GM18498 (cell line): ENCODE data around the gene MPHOSPH10.
"Not testable (repeated sequence)": the region's sequence is repeated elsewhere in the genome, so short reads cannot be mapped to it uniquely, and the experiment has no call there.

Source experiments
- ATAC-seq: cut with Tn5 transposase; IDR thresholded peaks from one replicate; pipeline ENCODE4 v1.9.1; 2021; ENCODE audit warnings: mild to moderate bottlenecking, moderate library complexity; ENCODE audit not compliant: unreplicated experiment

MPHOSPH10 gene

GRCh38 chr2:71122387-71123298 lies 7.8 kb upstream of the MPHOSPH10 start:
- no peak for ATAC-seq

DNA sequence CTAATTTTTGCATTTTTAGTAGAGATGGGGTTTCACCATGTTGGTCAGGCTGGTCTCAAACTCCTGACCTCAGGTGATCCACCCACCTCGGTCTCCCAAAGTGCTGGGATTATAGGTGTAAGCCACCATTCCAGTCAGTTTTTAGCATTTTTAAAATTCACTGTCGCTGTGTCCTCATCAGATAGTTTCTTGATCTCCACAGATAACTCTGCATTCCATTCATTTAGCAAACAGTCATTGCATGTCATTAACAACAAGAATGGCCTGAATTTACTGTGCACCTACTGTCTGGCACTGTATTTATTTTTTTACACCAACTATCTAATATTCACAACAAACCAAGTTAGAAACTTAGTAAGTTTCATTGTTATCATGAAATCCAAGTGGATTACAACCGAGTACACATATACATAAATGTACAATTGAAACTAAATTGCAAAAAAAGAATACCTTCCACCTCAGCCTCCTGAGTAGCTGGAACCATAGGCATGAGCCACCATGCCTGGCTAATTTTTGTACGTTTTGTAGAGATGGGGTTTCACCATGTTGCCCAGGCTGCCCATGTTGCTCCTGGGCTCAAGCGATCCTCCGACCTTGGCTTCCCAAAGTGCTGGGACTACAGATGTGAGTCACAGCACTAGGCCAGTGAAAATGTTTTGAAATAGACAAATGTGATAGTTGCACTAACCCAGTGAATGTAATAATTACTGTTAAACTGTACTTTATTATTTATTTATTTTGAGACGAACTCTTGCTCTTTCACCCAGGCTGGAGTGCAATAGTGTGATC lies 4.7 kb upstream of the MPHOSPH10 start:
- ATAC-seq, result no peak

DNA sequence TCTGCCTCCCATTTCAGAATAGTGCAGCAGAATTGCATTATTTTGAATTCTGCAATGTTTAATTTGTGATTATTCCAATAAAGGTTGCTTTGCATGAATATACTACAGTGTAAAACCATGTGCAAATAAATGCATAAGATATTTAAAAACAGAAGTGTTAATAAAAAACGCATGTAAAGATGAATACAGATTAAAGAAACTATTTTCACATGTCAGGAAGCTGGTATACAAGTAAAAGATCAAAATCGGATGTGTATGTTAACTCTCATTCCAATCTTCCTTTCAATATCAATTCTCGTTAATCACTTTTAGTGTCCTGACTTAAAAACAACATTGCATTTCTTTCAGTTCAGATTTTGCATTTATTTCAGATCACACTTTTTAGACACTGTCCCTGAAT lies 3.5 kb upstream of the MPHOSPH10 start:
- ATAC-seq, result no peak

- no peak for ATAC-seq
Observed at GRCh38 chr2:71129114-71129901, 1.1 kb upstream of the MPHOSPH10 start.

- ATAC-seq, result peak; percentile 50
Observed at GRCh38 chr2:71129902-71130151, 607 bp upstream of the MPHOSPH10 start.

- ATAC-seq, result peak; percentile 24
Observed at GRCh38 chr2:71130905-71131244, 441 bp downstream of the MPHOSPH10 start.

- ATAC-seq, result not testable (repeated sequence)
Observed at GRCh38 chr2:71131387-71132166, 1.1 kb downstream of the MPHOSPH10 start.

- ATAC-seq, result no peak
Observed at GRCh38 chr2:71133603-71134002, 3.2 kb downstream of the MPHOSPH10 start.

DNA sequence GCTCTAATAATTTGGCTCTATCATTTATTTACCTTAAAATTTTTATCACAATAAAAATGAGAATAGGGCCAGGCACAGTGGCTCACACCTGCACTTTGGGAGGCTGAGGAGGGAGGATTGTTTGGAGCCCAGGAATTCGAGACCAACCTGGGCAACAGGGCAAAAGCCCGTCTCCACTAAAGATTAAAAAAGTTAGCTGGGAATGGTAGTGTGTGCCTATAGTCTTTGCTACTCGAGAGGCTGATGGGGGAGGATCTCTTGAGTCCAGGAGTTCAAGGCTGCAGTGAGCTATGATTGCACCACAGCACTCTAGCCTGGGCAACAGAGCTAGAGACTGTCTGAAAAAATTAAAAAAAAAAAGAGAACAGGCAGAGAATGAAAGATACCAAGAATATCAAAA lies 5.7 kb downstream of the MPHOSPH10 start:
- ATAC-seq, result no peak

DNA sequence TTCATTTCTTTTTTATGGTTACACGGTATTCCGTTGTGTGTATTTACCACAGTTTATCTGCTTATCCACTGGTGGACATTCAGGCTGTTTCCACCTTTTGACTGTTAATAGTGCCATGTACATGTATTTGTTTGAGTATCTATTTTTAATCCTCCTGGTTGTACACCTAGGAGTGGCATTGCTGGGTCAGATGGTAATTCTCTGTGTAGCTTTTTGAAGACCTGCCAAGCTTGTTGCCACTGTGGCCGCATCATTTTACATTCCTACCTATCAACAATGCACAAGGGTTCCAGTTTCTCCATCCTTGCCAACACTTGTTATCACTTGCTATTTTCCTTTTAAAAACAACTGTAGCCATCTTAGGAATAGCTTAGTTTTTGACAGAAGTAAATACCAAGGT lies 13.3 kb downstream of the MPHOSPH10 start:
- ATAC-seq, result no peak

DNA sequence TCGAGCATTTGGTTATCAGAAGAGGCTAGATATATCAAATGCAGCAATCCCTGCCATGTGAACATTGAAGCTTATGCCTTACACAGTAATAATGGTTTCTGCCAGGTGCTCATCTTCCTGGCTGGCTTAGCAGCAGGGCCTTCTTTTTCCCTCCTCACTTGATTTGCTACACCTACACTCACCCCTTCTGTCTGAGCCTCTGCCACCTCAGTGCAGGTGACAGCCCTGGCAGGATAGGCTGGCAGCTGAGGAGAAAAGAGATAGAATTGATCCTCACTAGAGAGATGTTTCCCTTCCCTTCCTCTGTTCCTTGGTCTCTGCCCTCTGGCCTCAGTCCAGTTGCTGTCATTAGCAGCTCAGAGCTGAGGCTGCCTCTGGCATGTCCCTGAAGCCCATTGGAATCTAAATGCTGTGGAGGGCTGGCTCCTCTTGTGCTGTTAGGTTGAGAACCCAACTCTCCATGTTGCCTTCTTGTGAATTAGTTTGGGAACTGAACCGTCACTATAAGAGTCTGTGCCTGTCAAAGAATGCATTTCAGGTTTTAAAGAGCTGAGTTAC lies 18.2 kb downstream of the MPHOSPH10 start:
- ATAC-seq, result no peak

- no peak for ATAC-seq
Observed at GRCh38 chr2:71150082-71150816, 19.8 kb downstream of the MPHOSPH10 start.

DNA sequence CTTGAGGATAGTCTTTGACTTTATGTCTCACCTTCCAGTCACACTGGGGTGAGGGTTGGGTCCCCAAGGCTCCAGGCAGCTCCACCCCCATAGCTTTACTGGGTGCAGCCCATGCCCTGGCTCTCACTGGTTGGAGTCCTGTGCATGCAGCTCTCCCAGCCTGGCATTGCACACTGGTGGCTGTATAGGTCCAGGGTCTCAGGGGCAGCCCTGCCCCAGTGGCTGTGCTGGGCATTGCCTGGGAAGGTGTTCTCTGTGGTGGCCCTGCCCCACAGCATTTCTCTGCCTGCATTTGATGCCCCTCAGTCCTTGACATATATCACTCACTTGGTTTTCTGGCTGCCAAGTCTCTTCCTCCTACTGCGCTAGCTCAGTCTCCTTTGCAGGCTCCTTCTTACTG lies 21.2 kb downstream of the MPHOSPH10 start:
- no peak for ATAC-seq

DNA sequence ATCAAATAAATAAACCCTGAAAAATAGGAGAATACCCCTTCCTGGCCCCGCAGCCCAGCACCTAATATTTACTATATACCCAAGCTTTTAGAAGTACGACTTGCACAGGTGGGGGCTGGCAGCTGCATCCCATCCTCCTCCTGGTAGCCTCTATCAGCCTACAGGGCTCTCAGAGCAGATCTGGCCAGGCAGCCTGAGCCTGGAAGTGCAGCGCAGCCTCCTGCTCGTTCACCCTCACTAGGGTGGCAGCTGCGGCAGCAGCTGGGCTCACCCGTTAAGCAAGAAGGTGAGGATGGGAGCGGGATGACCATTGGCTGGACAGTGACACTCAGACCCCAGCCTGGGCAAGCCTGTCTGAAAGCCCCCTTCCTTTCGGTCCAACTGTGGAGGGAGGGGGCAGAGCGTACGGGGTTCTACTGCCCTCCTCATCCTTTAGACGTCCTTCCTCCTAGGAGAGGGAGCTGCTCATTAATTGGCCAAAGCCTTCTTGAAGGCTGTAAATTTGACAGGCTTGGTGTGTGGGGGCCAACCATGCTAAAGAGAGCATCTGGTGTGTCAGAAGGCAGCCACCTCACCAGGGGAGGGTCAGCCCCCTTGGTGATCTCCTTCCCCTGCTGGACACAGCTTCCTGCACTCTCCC lies 23.3 kb downstream of the MPHOSPH10 start:
- no peak for ATAC-seq

DNA sequence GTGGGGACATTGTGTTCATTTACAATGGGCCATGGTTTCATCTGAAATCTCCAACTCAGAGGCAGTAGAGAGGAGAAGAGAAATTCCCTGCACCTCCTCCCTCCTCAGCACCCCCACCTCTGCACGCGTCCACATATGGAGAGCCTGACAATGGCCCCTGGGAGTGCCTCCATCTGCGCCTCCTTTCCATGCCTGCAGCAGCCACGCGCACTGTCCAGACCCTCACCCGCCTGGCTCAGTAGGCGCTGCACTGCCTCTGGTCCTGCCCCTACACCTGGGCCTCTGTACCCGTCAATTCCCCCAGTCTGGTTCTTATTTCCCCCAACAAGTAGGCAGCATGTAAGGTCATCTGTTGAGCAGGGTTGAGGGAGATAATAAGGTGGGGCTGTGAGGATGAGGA lies 23.8 kb downstream of the MPHOSPH10 start:
- ATAC-seq, result no peak

GRCh38 chr2:71154798-71155197 lies 24.4 kb downstream of the MPHOSPH10 start:
- peak; percentile 85 for ATAC-seq

DNA sequence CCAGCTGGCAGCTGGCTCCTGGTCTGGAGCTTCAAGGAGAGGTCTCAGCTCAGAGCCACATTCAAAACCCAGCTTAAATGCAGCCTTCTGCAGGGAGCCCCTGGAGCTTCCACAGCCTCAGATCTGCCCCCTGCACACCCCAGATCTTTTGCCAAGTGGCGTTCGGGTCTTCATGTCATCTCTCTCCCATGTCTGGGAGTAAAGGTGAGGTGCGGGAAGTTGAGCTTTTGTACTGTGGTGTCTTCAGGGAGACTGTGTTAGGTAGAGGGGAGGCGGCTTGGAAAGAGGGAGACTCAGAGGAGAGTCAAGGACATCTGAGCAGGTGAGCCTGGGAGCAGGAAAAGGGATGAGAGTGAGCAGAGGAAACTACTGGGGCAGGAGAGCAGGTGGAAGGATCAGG lies 25.4 kb downstream of the MPHOSPH10 start:
- no peak for ATAC-seq

DNA sequence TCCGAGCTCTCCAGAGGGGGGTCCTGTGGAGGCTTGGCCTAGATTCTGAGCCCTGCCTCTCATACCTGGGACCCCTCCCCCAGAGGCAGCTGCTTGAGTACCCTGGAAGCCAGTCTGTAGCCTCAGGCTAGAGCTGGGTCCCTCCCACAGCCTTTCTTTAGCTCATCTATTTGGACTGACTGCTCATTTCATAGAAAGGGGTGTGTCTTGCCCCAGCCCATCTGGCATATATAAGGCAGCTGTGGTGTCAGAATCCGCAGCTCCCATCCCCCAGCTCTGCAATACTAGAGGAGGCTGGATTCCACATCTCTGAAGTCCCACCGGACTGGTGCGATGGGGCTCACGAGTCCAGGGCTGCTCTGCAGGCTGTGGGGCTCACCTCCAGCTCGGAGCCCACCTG lies 26.1 kb downstream of the MPHOSPH10 start:
- no peak for ATAC-seq

GRCh38 chr2:71157124-71157793 lies 26.8 kb downstream of the MPHOSPH10 start:
- peak; percentile 48 for ATAC-seq
